Stomach (tissue), 9 donors: Measurements from ENCODE around the gene CFAP74. TPM values are rescaled to one million over a fixed set of nuclear protein-coding genes. Genes with fewer than 3 reads are reported as not detected.
A peak's percentile ranks its signal among the peaks of the same experiment; 100 is the strongest.

ENCODE experiments used
- DNase-seq, 2 donors: peaks; one replicate each; pipeline versions ENCODE4 v3.0.0 to v3.0.0-alpha.2; 2013 to 2019
- H3K27ac ChIP-seq, 5 donors: fragments of 200-600 bp in 4 of 5; sonication (generic) in 4 of 5; one replicate each; pipeline ENCODE4 v1.5.1; 2013 to 2019; ENCODE audit warnings: mild to moderate bottlenecking in 1 of 5, moderate library complexity in 1 of 5
- H3K27me3 ChIP-seq, 3 donors: fragments of 200-600 bp; sonication (generic); one replicate each; pipeline ENCODE4 v1.5.1; 2017 to 2019; ENCODE audit warnings: mixed run types in 1 of 3
- H3K36me3 ChIP-seq, 4 donors: fragments of 200-600 bp; sonication (generic); 1 replicate in 3 of 4; 2 replicates in 1 of 4; pipeline ENCODE4 v1.5.1; 2016 to 2019
- H3K4me1 ChIP-seq, 4 donors: fragments of 200-600 bp; sonication (generic); one replicate each; pipeline ENCODE4 v1.5.1; 2016 to 2019
- H3K4me3 ChIP-seq, 4 donors: fragments of 200-600 bp; sonication (generic) in 3 of 4; one replicate each; pipeline ENCODE4 v1.5.1; 2016 to 2019; ENCODE audit warnings: mild to moderate bottlenecking in 1 of 4
- H3K9me3 ChIP-seq, 4 donors: fragments of 200-600 bp; sonication (generic); one replicate each; pipeline ENCODE4 v1.5.1; 2016 to 2019
- EP300 ChIP-seq: sonication (generic); formaldehyde crosslinking; IDR thresholded peaks from one replicate; pipeline ENCODE4 v1.6.1; 2017; ENCODE audit warnings: antibody characterized with exemption
- POLR2A ChIP-seq, 4 donors: fragments of 450-650 bp; IDR thresholded peaks; one replicate each; pipeline ENCODE4 v1.6.1; 2016; ENCODE audit warnings: antibody characterized with exemption in 4 of 4, control low read depth in 2 of 4, mild to moderate bottlenecking in 1 of 4, moderate library complexity in 1 of 4
- POLR2AphosphoS5 ChIP-seq, 3 donors: sonication (generic); formaldehyde crosslinking; IDR thresholded peaks; one replicate each; pipeline ENCODE4 v1.6.1; 2016; ENCODE audit warnings: antibody characterized with exemption in 3 of 3
- WGBS, 5 donors: extraction: QIAGEN DNeasy Blood & Tissue Kit in 3 of 5; methylation state at CpG; one replicate each; pipeline versions ENCODE4 v1.1.5 to v1.1.7; 2013 to 2018; 5-methylcytosine and 5-hydroxymethylcytosine counted together
- intact Hi-C: fragments of 100-400 bp; cut with DNase I; formaldehyde crosslinking; loops from one replicate; pipeline ENCODE4 v1.15.1; 2023; ENCODE audit warnings: low total_unique reads
- polyA plus RNA-seq, 3 donors: library from polyadenylated mRNA; stranded (reverse); fragments of 200-250 nt; gene quantifications; one replicate each; pipeline ENCODE4 v1.2.3, GENCODE V29; 2013
- total RNA-seq, 5 donors: library from RNA; depleted of rRNA; stranded (reverse); fragments of >200 nt; gene quantifications; one replicate each; pipeline versions ENCODE4 v1.1.0 to v1.2.3, GENCODE V29; 2014 to 2016
- TF ChIP-seq, protein P1 (sequence below), 7 experiments: fragments of 450-650 bp in 4 of 7; fragments of 200-600 bp in 3 of 7; sonication (generic) in 3 of 7; IDR thresholded peaks; one replicate each; pipeline ENCODE4 v1.5.1; 2016 to 2019; ENCODE audit warnings: antibody characterized with exemption in 7 of 7, control low read depth in 2 of 7, mild to moderate bottlenecking in 1 of 7
- donor health status: healthy with polysubstance abuse.
- donor health status: Bipolar disorder and iron deficiency.
- donor health status: healthy.

The CFAP74 gene
- total and polyA plus RNA-seq, 8 donors = under 0.01 TPM; not detected in 7

DNA sequence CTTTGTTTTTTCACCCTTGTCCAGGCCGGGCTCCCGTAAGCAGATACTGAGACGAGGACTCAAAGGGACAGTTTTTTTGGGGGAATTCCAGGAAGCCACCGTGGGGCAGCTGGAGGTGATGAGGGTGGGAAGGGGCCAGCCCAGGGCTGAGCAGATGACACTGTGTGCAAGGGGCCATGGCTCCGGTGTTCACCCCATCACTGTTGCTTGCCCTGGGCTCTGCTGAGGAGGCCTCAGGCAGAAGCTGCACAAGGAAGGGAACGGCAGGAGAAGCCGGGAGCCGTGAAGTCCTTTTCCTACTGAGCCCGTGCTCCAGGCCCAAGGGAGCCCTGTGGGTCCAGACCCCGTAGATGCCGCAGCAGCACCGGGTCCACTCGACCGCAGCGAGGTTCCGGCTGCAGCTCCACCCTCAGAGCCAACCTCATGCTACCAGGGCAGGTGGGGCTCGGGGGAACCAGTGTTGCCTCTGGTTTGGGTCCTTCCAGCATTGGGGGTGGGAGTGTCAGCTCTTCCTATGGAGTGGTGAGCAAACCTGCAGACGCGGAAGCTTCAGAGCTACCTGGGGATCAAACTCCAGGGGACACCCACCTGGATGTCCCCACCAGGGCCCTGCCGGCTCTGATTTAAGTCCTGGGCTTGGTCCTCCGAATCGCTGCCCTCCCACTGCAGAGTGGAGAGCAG lies 92.8 kb downstream of the CFAP74 start:
- Histone ChIP-seq H3K27me3 (no peaks in the 10 kb centered on the region), H3K36me3 (no peaks in the 10 kb centered on the region), H3K4me3 (no peak overlapping the region), H3K27ac (no peak overlapping the region), H3K4me1 (peaks cover 29 to 44% (median 42%) of the 10 kb centered on the region in 4 donors), H3K9me3 (no peaks in the 10 kb centered on the region)
- intact Hi-C loops = no loop called here
- 90 to 97% (median 94%) methylated on average over 18 to 22 of the region's 22 CpGs for WGBS, 5 donors
- no peak for TF ChIP-seq POLR2AphosphoS5 (IDR thresholded peaks at IDR 0.05)
- TF ChIP-seq POLR2A (IDR thresholded peaks at IDR 0.05) = no peak
- TF ChIP-seq, protein P1, sequence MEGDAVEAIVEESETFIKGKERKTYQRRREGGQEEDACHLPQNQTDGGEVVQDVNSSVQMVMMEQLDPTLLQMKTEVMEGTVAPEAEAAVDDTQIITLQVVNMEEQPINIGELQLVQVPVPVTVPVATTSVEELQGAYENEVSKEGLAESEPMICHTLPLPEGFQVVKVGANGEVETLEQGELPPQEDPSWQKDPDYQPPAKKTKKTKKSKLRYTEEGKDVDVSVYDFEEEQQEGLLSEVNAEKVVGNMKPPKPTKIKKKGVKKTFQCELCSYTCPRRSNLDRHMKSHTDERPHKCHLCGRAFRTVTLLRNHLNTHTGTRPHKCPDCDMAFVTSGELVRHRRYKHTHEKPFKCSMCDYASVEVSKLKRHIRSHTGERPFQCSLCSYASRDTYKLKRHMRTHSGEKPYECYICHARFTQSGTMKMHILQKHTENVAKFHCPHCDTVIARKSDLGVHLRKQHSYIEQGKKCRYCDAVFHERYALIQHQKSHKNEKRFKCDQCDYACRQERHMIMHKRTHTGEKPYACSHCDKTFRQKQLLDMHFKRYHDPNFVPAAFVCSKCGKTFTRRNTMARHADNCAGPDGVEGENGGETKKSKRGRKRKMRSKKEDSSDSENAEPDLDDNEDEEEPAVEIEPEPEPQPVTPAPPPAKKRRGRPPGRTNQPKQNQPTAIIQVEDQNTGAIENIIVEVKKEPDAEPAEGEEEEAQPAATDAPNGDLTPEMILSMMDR (IDR thresholded peaks at IDR 0.05) = no peak
- no peak for TF ChIP-seq EP300
- peak in 1 of 2 donors; percentile 22 for DNase-seq

DNA sequence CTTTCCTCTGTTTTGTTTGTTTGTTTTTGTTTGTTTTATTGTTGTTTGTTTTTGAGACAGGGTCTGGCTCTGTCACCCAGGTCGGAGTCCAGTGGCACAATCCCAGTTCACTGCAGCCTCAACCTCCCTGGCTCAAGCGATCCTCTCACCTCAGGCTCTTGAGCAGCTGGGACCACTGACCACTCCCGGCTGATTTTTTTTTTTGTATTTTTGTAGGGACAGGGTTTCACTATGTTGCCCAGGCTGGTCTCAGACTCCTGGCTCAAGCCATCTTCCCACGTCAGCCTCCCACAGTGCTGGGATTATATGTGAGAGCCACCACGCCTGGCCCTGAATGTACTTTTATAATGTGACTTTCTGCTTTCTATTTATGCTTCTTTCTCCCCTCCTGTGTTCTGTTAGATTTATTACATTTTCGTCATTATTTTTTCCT lies 93.5 kb downstream of the CFAP74 start:
- H3K27ac ChIP-seq = peak overlapping the region in 4 of 5 donors; percentile 90 to 96 (median 94)
- TF ChIP-seq POLR2AphosphoS5 (IDR thresholded peaks at IDR 0.05) (no peak), POLR2A (IDR thresholded peaks at IDR 0.05) (no peak), EP300 (no peak)
- TF ChIP-seq, protein P1 (IDR thresholded peaks at IDR 0.05) = no peak
- no peaks in the 10 kb centered on the region for H3K36me3 ChIP-seq
- intact Hi-C loops = no loop called here
- peak overlapping the region in 3 of 4 donors; percentile 64 to 71 (median 66) for H3K4me3 ChIP-seq
- H3K4me1 ChIP-seq = peaks cover 26 to 39% (median 37%) of the 10 kb centered on the region in 4 donors
- no peaks in the 10 kb centered on the region for H3K9me3 ChIP-seq
- no peaks in the 10 kb centered on the region for H3K27me3 ChIP-seq
- 80 to 93% (median 89%) methylated on average over 6 of the region's 6 CpGs for WGBS, 5 donors
- DNase-seq = no peak

DNA sequence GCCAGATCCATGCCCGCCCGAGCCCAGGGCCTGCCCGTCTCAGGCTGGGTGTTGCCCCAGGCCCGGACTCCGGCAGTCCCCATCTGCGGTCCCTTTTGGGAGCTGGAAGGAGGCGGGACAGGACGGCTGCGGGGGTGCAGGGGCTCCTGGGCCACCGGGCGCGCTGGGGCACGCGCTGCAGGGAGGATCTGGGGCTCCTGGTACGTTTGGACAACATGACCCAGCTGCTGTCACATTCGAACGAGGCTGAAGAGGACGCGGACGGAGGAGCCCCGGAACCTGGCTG lies 95.1 kb downstream of the CFAP74 start:
- intact Hi-C loops = loop anchor here (10.0 kb wide), 1 partner anchor 144 kb away; no protein-coding TSS in a partner anchor
- TF ChIP-seq POLR2AphosphoS5 (IDR thresholded peaks at IDR 0.05) (no peak), EP300 (no peak), POLR2A (IDR thresholded peaks at IDR 0.05) (no peak)
- TF ChIP-seq, protein P1 (IDR thresholded peaks at IDR 0.05) = no peak
- Histone ChIP-seq H3K4me1 (peaks cover 26 to 39% (median 37%) of the 10 kb centered on the region in 4 donors), H3K36me3 (no peaks in the 10 kb centered on the region), H3K27ac (peak overlapping the region; percentile 90 to 96 (median 92)), H3K9me3 (no peaks in the 10 kb centered on the region), H3K27me3 (no peaks in the 10 kb centered on the region), H3K4me3 (peak overlapping the region; percentile 64 to 73 (median 68))
- no peak for DNase-seq
- WGBS, 5 donors = 3 to 12% (median 6%) methylated on average over 9 to 21 of the region's 21 CpGs

DNA sequence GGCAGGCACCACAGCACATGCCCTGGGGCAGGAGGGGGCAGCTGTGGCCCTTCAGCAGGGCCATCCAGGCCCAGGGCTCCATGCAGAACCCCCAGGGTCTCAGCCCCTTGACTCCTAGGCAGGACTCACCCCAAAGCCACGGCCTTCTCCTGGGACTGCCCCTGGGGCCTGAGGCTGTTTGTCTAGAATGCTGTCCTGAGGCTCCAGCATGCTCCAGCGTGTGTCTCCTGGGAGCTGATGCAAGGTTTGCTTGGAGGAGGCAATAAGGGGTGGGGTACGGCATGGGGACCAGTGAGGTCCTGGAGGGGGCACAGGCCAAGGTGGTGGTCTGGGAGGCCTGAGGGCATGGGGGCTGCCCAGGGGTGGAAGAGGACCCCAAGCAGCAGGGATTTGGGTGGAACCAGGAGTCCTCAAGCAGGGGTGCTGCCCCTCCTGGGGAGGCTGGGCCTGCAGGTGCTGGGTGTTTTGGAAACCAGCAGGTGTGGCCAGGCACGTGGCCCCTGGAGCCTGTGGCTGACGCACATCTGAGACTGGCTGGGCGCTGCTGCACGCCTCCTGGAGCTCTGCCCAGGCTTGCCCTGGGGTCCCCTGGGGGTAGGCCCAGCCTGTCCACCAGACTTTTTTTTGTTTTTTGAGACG lies 96.4 kb downstream of the CFAP74 start:
- peak; percentile 58 to 63 for DNase-seq
- Histone ChIP-seq H3K4me3 (no peak overlapping the region), H3K4me1 (peaks cover 26 to 39% (median 37%) of the 10 kb centered on the region in 4 donors), H3K27ac (peak overlapping the region in 3 of 5 donors; percentile 4 to 96 (median 23)), H3K27me3 (no peaks in the 10 kb centered on the region), H3K9me3 (no peaks in the 10 kb centered on the region), H3K36me3 (no peaks in the 10 kb centered on the region)
- no peak for TF ChIP-seq POLR2AphosphoS5 (IDR thresholded peaks at IDR 0.05)
- TF ChIP-seq, protein P1 (IDR thresholded peaks at IDR 0.05) = no peak
- TF ChIP-seq EP300 = no peak
- TF ChIP-seq POLR2A (IDR thresholded peaks at IDR 0.05) = no peak
- intact Hi-C loops = loop anchor here (10.0 kb wide), 1 partner anchor 142 kb away; no protein-coding TSS in a partner anchor
- WGBS, 5 donors = 29 to 67% (median 60%) methylated on average over 2 to 8 of the region's 8 CpGs
